SK-N-MC (cell line): ENCODE data around the gene MYO18B.

Experiments used
- DNase-seq: peaks from one replicate; pipeline ENCODE4 v3.0.0-alpha.2; 2011; ENCODE audit warnings: low read depth, low spot score
- H3K27ac ChIP-seq: fragments of 200-600 bp; sonication (generic); 2 replicates; pipeline ENCODE4 v1.5.1; 2016; ENCODE audit warnings: mixed run types
- H3K36me3 ChIP-seq: fragments of 200-600 bp; sonication (generic); 2 replicates; pipeline ENCODE4 v1.6.1; 2017; ENCODE audit warnings: antibody characterized with exemption, low read length, mixed read lengths; ENCODE audit not compliant: insufficient read depth
- H3K4me3 ChIP-seq: fragments of 200-600 bp; sonication (generic); 2 replicates; pipeline ENCODE4 v1.5.1; 2016
- H3K9ac ChIP-seq: fragments of 200-600 bp; sonication (generic); 2 replicates; pipeline ENCODE4 v1.8.0; 2017; ENCODE audit warnings: mixed run types, mixed read lengths; ENCODE audit not compliant: insufficient read length
- H3K9me3 ChIP-seq: fragments of 200-600 bp; sonication (generic); 2 replicates; pipeline ENCODE4 v1.6.1; 2017; ENCODE audit warnings: low read depth, mild to moderate bottlenecking, antibody characterized with exemption, low read length, moderate library complexity, mixed read lengths
- EZH2 ChIP-seq: fragments of 200-600 bp; sonication (generic); IDR thresholded peaks from one replicate; pipeline ENCODE4 v1.6.1; 2017; ENCODE audit warnings: antibody characterized with exemption
- FOXP2 ChIP-seq: optimal IDR thresholded peaks from 2 replicates; pipeline ENCODE3; 2011; ENCODE audit warnings: mild to moderate bottlenecking, moderate library complexity; ENCODE audit not compliant: insufficient read depth; ENCODE audit errors: extremely low read length, control extremely low read depth
- POLR2AphosphoS5 ChIP-seq: IDR thresholded peaks from 2 replicates; pipeline ENCODE4 v1.6.1; 2012; ENCODE audit warnings: mild to moderate bottlenecking, low read depth, low read length, borderline replicate concordance

Gene MYO18B

GRCh38 chr22:25845985-25846745 is 104.2 kb downstream of the MYO18B start:
- Histone ChIP-seq H3K4me3 (no peak overlapping the region), H3K36me3 (no peaks in the 10 kb centered on the region), H3K27ac (no peak overlapping the region), H3K9ac (no peak overlapping the region), H3K9me3 (no peaks in the 10 kb centered on the region)
- TF ChIP-seq FOXP2 (no peak), POLR2AphosphoS5 (no peak), EZH2 (no peak)
- DNase-seq: no peak

- Histone ChIP-seq H3K27ac (no peak overlapping the region), H3K4me3 (no peak overlapping the region), H3K36me3 (no peaks in the 10 kb centered on the region), H3K9me3 (no peaks in the 10 kb centered on the region), H3K9ac (no peak overlapping the region)
- TF ChIP-seq POLR2AphosphoS5 (no peak), EZH2 (no peak)
- no peak for DNase-seq
Measured at GRCh38 chr22:25847451-25847850, 105.5 kb downstream of the MYO18B start.

GRCh38 chr22:25848954-25849353 is 107.0 kb downstream of the MYO18B start:
- Histone ChIP-seq H3K9ac (no peak overlapping the region), H3K9me3 (no peaks in the 10 kb centered on the region), H3K36me3 (no peaks in the 10 kb centered on the region), H3K27ac (no peak overlapping the region), H3K4me3 (no peak overlapping the region)
- TF ChIP-seq FOXP2 (no peak), POLR2AphosphoS5 (no peak), EZH2 (no peak)
- no peak for DNase-seq

GRCh38 chr22:25849522-25849921 is 107.5 kb downstream of the MYO18B start:
- no peak for TF ChIP-seq POLR2AphosphoS5
- no peak for TF ChIP-seq FOXP2
- no peak for TF ChIP-seq EZH2
- DNase-seq: no peak
- no peak overlapping the region for H3K4me3 ChIP-seq
- H3K36me3 ChIP-seq: no peaks in the 10 kb centered on the region
- no peak overlapping the region for H3K9ac ChIP-seq
- no peaks in the 10 kb centered on the region for H3K9me3 ChIP-seq
- no peak overlapping the region for H3K27ac ChIP-seq

GRCh38 chr22:25852223-25852622 is 110.2 kb downstream of the MYO18B start:
- TF ChIP-seq EZH2 (no peak), POLR2AphosphoS5 (no peak), FOXP2 (no peak)
- DNase-seq: no peak
- no peaks in the 10 kb centered on the region for H3K9me3 ChIP-seq
- H3K27ac ChIP-seq: no peak overlapping the region
- no peaks in the 10 kb centered on the region for H3K36me3 ChIP-seq
- no peak overlapping the region for H3K9ac ChIP-seq
- H3K4me3 ChIP-seq: no peak overlapping the region

- no peak for DNase-seq
- no peaks in the 10 kb centered on the region for H3K36me3 ChIP-seq
- H3K27ac ChIP-seq: no peak overlapping the region
Measured at GRCh38 chr22:25853078-25853477, 111.1 kb downstream of the MYO18B start.

GRCh38 chr22:25853501-25854284 is 111.7 kb downstream of the MYO18B start:
- Histone ChIP-seq H3K9me3 (no peaks in the 10 kb centered on the region), H3K4me3 (peak overlapping the region; percentile 6; the same call in 1 of the 2 replicates), H3K27ac (no peak overlapping the region), H3K36me3 (no peaks in the 10 kb centered on the region), H3K9ac (no peak overlapping the region)
- no peak for DNase-seq
- no peak for TF ChIP-seq POLR2AphosphoS5
- TF ChIP-seq EZH2: no peak
- no peak for TF ChIP-seq FOXP2

More at GRCh38 chr22:25853078-25853477, 111.1 kb downstream of the MYO18B start:
- Histone ChIP-seq H3K9ac (no peak overlapping the region), H3K4me3 (no peak overlapping the region), H3K9me3 (no peaks in the 10 kb centered on the region)
- no peak for TF ChIP-seq EZH2
- no peak for TF ChIP-seq POLR2AphosphoS5
- no peak for TF ChIP-seq FOXP2

- Histone ChIP-seq H3K9ac (no peak overlapping the region), H3K27ac (no peak overlapping the region), H3K36me3 (no peaks in the 10 kb centered on the region), H3K4me3 (no peak overlapping the region), H3K9me3 (no peaks in the 10 kb centered on the region)
- DNase-seq: no peak
- TF ChIP-seq POLR2AphosphoS5 (no peak), EZH2 (no peak), FOXP2 (no peak)
Measured at GRCh38 chr22:25869771-25870170, 127.8 kb downstream of the MYO18B start.
